ENCODE measurements around the gene IGF2R.

Gene IGF2R

DNA sequence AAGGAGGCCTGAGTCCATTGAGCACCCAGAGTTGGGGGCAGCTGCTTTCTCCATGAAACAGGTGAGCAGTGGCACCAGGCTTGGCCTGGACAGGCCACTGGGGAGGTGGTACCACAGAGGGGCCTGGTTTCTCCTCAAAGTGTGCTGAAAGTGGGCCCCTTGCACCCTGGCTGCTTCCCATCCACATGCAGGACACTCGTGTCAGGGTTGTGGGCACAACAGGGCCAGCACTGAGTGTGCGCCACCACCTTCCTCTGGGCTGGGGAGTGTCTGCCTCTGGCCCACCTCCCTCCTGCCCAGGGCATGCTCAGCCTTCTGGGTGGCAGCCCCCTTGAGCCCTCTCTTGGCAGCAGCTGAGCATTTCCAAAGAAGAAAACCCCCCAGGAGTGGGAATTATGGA is 147.5 kb downstream of the IGF2R start:
- no peaks in the 10 kb centered on the region for H3K27me3 ChIP-seq (ENCODE audit: insufficient read depth, low read length, poor library complexity)
- no peak overlapping the region for H3K9ac ChIP-seq (ENCODE audit: low read depth, low read length)
- peaks cover 26% of the 10 kb centered on the region for H3K36me3 ChIP-seq (ENCODE audit: insufficient read depth, low read length)
- DNase-seq (no peak), ATAC-seq (ENCODE audit: insufficient read depth, low read depth) (no peak)
- no peak overlapping the region for H3K27ac ChIP-seq (ENCODE audit: low read length)
- no peak overlapping the region for H3K4me3 ChIP-seq (ENCODE audit: low read depth in 1 of 2, low read length in 2 of 2)
- H2AFZ ChIP-seq (ENCODE audit: low read depth, low read length), result no peak overlapping the region
- no peak overlapping the region for H3K4me2 ChIP-seq (ENCODE audit: insufficient read depth, low read length)
- TF ChIP-seq, protein P1, sequence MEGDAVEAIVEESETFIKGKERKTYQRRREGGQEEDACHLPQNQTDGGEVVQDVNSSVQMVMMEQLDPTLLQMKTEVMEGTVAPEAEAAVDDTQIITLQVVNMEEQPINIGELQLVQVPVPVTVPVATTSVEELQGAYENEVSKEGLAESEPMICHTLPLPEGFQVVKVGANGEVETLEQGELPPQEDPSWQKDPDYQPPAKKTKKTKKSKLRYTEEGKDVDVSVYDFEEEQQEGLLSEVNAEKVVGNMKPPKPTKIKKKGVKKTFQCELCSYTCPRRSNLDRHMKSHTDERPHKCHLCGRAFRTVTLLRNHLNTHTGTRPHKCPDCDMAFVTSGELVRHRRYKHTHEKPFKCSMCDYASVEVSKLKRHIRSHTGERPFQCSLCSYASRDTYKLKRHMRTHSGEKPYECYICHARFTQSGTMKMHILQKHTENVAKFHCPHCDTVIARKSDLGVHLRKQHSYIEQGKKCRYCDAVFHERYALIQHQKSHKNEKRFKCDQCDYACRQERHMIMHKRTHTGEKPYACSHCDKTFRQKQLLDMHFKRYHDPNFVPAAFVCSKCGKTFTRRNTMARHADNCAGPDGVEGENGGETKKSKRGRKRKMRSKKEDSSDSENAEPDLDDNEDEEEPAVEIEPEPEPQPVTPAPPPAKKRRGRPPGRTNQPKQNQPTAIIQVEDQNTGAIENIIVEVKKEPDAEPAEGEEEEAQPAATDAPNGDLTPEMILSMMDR (IDR thresholded peaks at IDR 0.05; ENCODE audit: borderline replicate concordance, extremely low read depth, low read length, poor library complexity, severe bottlenecking), result no peak
- no peak for TF ChIP-seq EZH2 (IDR thresholded peaks at IDR 0.05; ENCODE audit: borderline replicate concordance, low read depth, low read length, severe bottlenecking)
- peaks cover 25% of the 10 kb centered on the region for H3K9me3 ChIP-seq (ENCODE audit: insufficient read depth, low read length, severe bottlenecking)
- H3K79me2 ChIP-seq (ENCODE audit: insufficient read depth, low read length), result no peaks in the 10 kb centered on the region
- H3K4me1 ChIP-seq (ENCODE audit: insufficient read depth, low read length), result no peaks in the 10 kb centered on the region
- no peaks in the 10 kb centered on the region for H4K20me1 ChIP-seq (ENCODE audit: insufficient read depth, low read length)

DNA sequence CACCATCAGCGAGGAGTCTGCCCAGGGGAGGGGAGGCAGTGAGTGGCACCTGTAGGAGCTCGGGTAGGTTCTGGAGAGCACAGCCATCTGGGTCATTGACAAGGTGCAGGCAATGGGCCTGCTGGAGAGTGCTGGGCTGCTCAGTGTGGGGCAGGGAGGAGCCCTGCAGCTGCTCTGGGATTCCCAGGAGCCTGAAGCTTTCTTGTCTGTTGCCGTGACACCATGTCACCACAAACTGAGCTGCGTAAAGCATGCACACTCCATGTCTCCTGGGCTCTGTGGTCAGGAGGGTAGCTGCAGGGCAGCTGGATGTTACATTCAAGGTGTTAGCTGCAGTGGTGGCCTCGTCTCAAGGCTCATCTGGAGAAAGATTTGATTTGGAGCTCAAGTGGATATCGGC is 148.3 kb downstream of the IGF2R start:
- TF ChIP-seq, protein P1 (IDR thresholded peaks at IDR 0.05; ENCODE audit: borderline replicate concordance, extremely low read depth, low read length, poor library complexity, severe bottlenecking), result no peak
- TF ChIP-seq EZH2 (IDR thresholded peaks at IDR 0.05; ENCODE audit: borderline replicate concordance, low read depth, low read length, severe bottlenecking), result no peak
- no peak overlapping the region for H2AFZ ChIP-seq (ENCODE audit: low read depth, low read length)
- H4K20me1 ChIP-seq (ENCODE audit: insufficient read depth, low read length), result no peaks in the 10 kb centered on the region
- no peaks in the 10 kb centered on the region for H3K27me3 ChIP-seq (ENCODE audit: insufficient read depth, low read length, poor library complexity)
- peaks cover 26% of the 10 kb centered on the region for H3K36me3 ChIP-seq (ENCODE audit: insufficient read depth, low read length)
- H3K4me3 ChIP-seq (ENCODE audit: low read depth in 1 of 2, low read length in 2 of 2), result no peak overlapping the region; a peak in 1 of 4 replicates
- DNase-seq (no peak), ATAC-seq (ENCODE audit: insufficient read depth, low read depth) (0 out of 3 replicates have a peak, but pooled peaks have one; percentile 13)
- no peaks in the 10 kb centered on the region for H3K4me1 ChIP-seq (ENCODE audit: insufficient read depth, low read length)
- no peak overlapping the region for H3K9ac ChIP-seq (ENCODE audit: low read depth, low read length)
- no peak overlapping the region for H3K27ac ChIP-seq (ENCODE audit: low read length)
- no peaks in the 10 kb centered on the region for H3K79me2 ChIP-seq (ENCODE audit: insufficient read depth, low read length)
- no peak overlapping the region for H3K4me2 ChIP-seq (ENCODE audit: insufficient read depth, low read length)
- peaks cover 25% of the 10 kb centered on the region for H3K9me3 ChIP-seq (ENCODE audit: insufficient read depth, low read length, severe bottlenecking)

DNA sequence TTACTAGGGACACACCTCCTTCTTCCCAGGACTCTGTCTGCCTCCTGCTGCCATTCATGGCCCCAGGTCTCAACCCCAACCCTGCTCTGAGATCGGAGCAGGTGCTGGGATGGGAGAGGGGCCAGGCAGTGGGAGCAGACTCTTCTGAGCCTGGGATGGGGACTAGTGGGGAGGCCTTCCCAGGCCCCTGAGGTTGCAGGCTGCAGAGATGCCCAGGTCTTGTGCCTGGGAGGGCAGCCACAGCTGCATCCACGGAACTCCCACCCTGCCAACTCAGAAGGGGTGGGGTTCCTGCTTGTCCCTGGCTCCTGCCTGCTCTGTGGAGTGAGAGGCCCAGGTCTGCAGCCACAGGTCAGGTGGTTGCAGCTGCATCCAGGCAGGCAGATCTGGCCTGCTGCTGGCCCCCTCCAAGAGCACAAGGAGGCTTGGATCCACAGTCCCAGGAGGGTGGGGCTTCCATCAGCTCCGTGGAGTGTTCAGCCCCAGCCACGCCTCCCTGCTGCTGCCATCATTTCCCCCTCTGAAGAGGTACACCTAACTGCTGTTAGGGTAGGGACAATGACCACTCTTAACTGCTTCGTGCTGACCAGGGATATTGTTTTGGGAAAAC is 149.8 kb downstream of the IGF2R start:
- Histone ChIP-seq H4K20me1 (ENCODE audit: insufficient read depth, low read length) (no peaks in the 10 kb centered on the region), H3K36me3 (ENCODE audit: insufficient read depth, low read length) (peaks cover 24% of the 10 kb centered on the region), H3K4me3 (ENCODE audit: low read depth in 1 of 2, low read length in 2 of 2) (no peak overlapping the region), H3K79me2 (ENCODE audit: insufficient read depth, low read length) (no peaks in the 10 kb centered on the region), H3K9me3 (ENCODE audit: insufficient read depth, low read length, severe bottlenecking) (peaks cover 25% of the 10 kb centered on the region), H2AFZ (ENCODE audit: low read depth, low read length) (no peak overlapping the region), H3K4me1 (ENCODE audit: insufficient read depth, low read length) (no peaks in the 10 kb centered on the region), H3K27ac (ENCODE audit: low read length) (no peak overlapping the region), H3K4me2 (ENCODE audit: insufficient read depth, low read length) (no peak overlapping the region), H3K27me3 (ENCODE audit: insufficient read depth, low read length, poor library complexity) (no peaks in the 10 kb centered on the region), H3K9ac (ENCODE audit: low read depth, low read length) (no peak overlapping the region)
- TF ChIP-seq, protein P1 (IDR thresholded peaks at IDR 0.05; ENCODE audit: borderline replicate concordance, extremely low read depth, low read length, poor library complexity, severe bottlenecking), result no peak
- no peak for TF ChIP-seq EZH2 (IDR thresholded peaks at IDR 0.05; ENCODE audit: borderline replicate concordance, low read depth, low read length, severe bottlenecking)
- DNase-seq, result no peak
- ATAC-seq (ENCODE audit: insufficient read depth, low read depth), result no peak
